Pons (tissue), 1 donor: ENCODE data around the gene GPSM3.
"Not testable (repeated sequence)": the region's sequence is repeated elsewhere in the genome, so short reads cannot be mapped to it uniquely, and the experiment has no call there.

Source experiments
- DNase-seq: peaks from one replicate; pipeline ENCODE4 v3.0.0-alpha.2; 2016; ENCODE audit warnings: low spot score

GPSM3 gene

DNA sequence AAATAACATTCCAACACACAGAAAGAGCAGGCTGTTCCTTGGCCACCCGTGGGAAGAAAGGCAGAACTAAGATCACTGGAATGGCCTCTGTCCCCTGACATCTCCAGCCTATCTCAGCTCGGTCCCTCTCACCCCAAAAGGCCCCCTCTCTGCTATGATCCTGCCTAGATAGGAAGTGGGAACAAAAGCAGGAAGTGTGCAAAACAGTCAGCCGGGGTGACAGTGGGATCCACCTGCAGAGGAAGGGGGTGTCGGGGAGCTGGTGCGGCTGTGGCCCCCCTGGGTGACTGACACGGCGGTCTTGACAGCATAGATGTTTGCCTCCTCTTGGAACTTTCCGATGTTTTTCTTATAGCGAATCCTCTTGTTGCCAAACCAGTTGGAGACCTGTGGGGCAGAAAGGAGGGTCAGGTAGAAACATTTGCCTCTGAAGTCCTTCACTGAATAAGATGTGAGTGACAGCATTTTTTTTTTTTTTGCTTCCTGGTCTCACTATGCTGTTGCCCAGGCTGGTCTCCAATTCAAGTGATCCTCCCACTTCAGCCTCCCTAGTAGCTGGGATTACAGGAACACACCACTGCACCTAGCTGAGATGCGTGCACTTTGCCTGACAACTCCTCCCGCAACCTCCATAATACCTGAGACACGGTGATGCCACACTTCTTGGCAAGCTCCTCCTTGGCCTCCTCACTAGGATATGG, 5.3 kb downstream of the GPSM3 start:
- no peak for DNase-seq

DNA sequence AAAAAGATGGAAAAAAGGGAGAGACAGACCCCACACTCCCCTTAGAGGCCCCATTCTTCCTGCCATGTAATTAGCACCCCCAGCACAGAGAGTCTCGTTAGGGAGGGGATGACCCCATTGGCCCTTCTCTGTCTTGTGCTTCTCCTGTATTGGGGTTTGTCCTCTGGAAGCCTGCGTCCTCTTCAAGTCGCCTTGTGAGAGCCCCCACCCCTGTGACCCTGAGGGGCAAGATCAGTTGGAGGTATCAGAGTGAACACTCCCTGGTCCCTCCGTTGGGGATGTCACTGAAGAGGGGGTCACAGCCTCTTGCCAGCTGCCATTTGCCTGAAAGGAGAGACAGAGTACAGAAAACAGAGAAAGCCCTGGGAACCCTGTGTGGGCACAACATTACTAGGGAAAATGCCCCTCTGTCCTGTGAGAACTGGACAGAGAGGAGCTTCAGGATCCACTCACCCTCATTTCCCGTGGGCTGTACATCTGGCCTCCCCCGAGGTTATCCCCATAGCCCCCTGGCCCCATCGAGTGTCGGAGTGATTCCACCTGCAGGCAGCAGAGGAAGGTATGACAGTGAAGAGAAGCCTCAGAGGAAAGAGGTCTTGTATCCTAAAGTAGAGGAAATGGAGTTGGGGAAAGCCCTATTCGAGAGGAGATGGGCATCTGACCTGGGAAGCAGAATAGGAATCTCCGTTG, 6.1 kb downstream of the GPSM3 start:
- not testable (repeated sequence) for DNase-seq

DNA sequence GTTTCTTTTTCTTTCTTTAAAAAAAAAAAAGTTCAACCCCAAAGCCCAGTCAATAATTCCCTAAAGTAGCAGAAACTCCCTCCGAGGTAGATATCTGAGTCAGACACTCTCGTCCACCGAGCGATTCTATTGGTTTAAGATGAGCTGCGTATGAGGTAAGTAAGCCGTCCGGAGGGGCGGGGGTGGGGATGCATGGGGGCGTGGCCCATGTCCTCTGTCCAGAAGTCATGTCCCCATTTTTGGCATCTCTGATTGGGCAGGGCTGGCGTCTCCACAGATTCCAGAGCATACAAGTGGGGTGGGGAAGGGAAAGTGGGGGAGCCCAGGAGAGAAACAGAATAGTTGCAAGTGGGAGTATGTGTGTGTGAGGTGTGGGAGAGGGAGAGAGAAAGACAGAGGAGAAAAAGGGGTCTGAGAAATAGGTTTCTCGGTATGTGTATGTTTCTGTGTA, 6.7 kb downstream of the GPSM3 start:
- DNase-seq = not testable (repeated sequence)

DNA sequence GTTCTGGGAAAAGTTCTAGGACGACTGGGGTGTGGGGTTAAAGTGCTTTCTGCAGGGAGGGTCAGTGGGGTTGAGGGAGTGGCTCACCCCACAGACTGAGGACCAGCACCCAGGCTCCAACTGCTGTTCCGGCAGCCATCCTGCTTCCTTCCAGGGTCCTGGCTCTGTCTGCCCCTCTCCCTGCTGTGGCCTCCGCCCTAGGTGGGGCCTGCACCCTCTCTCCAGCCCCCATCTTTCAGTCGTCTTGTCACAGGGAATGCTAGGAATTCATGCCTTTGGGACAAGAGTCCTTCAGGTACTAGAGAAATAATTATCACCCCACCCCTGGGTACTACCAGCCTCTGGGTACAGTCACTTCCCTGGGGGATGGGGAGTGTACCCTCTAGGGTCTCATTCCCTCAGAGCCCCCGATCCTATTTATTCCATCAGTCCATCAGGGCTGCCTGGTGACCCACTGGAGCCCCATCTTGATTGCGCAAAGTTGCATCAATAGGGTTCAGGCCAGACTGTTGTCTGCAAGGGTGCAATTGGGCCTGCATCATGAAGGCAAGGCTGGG, 8.3 kb downstream of the GPSM3 start, which contains the start of gene AGER:
AGER (minus strand) TSS at position 170 of the 557 bp plus-strand sequence; CDS start at position 139, 31 bp downstream.
- DNase-seq = no peak

DNA sequence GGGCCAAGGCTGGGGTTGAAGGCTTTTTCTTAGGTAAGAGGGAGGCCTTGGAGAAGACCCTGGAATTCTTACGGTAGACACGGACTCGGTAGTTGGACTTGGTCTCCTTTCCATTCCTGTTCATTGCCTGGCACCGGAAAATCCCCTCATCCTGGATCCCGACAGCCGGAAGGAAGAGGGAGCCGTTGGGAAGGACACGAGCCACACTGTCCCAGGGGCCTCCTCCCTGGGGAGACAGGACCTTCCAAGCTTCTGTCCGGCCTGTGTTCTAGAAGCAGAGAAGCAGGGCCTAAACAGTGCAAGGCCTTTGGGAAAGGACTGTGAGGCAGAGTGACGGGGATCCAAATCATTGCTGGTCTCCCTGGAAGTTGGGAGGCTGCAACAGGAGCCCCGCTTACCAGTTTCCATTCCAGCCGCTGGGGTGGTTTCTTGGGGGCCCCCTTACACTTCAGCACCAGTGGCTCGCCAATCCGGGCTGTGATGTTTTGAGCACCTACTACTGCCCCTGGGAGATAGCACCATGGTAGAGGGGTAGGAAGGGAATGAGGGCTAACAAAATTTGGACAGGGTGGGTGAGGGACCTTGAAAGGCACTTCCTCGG, 8.9 kb downstream of the GPSM3 start:
- no peak for DNase-seq

DNA sequence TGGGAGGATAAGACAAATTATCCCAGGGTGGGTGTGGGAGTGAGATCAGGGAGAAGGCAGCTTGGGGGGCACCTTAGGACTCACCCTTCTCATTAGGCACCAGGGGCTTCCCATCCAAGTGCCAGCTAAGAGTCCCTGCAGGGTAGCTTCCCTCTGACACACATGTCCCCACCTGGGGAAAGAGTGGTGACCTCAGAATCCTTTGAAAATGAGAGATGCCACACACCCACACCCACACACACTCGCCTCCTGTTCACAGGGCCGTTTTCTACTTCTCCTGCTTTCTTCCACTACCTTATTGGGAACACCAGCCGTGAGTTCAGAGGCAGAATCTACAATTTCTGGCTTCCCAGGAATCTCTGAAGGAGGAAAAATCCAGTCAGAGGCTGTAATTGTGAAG, 9.4 kb downstream of the GPSM3 start:
- no peak for DNase-seq

DNA sequence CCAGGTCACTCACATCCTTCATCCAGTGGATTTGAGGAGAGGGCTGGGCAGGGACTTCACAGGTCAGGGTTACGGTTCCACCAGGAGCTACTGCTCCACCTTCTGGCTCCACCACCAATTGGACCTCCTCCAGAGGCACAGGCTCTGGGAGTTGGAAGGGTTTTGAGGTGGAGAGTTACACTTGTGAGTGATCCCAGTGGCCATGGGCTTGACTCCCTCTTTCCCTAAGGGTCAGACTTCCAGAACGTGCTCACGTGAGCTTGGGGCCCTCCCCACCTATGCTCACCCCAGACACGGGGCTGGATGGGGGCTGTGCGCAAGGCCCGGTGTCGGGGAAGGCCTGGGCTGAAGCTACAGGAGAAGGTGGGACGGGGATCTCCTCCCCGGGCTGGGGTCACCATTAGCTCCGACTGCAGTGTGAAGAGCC, 9.9 kb downstream of the GPSM3 start:
- DNase-seq = no peak

DNA sequence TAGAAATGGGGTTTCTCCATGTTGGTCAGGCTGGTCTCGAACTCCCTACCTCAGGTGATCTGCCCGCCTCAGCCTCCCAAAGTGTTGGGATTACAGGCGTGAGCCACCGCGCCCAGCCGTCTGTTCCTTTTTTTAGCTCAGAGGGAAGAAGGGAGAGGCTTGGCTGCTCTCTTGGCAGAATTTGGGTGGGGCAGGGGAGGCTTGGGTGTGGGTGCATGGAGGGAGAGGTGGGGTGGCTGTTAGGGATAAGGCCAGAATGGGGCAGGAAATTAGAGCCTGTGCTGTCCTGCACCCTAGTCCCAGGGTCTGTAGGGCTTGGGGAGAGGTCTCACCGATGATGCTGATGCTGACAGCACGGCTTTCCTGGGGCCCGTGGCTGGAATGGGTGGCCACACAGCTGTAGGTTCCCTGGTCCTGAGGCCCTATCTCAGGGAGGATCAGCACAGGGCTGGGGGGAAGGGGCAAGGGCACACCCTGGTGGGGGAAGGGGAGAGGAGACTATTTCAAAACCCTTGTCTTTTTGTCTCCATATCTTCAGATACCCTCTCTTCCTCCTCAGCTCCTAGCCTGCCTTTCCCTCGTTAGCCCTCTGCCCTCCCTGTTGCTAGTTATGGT, 10.4 kb downstream of the GPSM3 start:
- no peak for DNase-seq

DNA sequence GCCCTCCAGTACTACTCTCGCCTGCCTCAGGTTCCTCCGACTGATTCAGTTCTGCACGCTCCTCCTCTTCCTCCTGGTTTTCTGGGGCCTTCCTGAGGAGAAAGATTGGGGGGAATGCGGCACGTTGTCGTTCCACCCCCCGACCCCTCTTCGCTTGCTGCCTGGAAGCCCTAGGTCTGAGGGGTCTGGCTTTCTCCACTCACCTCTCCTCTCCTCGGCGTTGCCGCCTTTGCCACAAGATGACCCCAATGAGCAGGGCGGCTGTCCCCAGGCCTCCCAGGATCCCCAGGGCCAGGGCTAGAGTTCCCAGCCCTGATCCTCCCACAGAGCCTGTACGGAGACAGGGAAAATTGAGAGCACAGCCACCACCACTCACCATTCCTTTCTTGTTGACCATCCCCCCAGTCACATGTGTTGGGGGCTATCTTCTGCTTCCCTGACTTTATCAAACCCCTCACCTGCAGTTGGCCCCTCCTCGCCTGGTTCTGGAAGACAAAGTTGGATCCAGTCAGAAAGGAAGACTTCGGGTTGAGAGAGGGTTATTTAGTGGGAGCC, 11.2 kb downstream of the GPSM3 start:
- DNase-seq = no peak

DNA sequence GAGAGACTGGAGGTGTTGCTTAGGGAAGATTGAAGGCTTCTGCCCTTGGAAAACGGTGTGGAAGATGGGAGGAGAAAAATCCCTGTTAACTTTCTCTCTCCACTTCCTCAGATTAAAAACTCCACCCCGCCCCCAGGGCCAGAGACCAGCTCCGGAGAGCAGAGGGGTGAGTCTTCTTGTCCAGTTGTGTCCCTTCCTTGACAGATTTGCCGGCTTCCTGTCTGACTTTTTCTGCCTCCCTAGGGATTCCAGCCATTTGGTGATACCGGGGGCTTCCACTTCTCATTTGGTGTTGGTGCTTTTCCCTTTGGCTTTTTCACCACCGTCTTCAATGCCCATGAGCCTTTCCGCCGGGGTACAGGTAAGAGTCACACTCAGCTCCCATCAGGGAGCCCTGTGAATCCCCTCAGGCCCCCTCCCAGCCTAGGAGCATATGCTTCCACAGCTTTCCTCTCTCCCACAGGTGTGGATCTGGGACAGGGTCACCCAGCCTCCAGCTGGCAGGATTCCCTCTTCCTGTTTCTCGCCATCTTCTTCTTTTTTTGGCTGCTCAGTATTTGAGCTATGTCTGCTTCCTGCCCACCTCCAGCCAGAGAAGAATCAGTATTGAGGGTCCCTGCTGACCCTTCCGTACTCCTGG, 12.6 kb downstream of the GPSM3 start:
- no peak for DNase-seq

DNA sequence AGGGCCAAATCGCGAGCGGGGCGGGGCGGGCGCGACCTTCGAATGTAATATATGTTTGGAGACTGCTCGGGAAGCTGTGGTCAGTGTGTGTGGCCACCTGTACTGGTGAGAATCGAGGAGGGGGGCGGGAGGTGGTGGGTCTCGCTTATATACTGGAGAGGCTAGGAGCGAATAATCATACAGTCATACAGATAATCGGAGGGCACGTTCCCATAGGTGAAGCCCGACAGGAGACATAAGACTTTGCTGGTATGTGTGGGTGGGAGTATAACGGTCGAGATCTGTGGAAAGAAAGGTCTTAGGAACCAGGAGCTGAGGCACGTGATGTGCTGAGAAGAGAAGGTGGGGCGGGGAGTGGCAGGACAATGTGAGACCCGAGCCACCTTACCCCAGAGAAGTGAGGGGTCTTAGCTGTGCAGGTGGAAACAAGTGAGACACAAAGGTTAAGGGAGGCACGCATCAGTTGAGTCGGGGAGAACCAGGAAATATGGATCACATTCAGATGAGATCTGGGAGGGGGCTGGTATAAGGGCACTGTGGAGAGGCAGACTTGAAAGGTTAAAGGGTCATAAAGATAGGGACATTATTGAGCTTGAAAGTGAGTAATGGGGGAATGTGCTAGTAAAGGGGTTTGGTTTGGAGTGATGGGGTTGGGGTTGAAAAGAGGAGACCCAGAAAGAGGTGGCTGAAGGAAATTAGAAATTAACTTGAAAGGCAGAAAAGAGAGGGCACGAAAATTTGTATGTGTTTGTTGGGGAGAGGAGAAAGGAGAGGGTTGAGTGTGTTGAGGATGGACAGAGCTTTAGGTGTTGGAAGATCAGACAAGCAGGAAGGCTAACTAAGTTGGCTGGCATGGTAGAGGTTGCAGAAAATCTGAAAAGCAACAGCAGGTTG, 13.6 kb downstream of the GPSM3 start:
- peak; percentile 48 for DNase-seq

DNA sequence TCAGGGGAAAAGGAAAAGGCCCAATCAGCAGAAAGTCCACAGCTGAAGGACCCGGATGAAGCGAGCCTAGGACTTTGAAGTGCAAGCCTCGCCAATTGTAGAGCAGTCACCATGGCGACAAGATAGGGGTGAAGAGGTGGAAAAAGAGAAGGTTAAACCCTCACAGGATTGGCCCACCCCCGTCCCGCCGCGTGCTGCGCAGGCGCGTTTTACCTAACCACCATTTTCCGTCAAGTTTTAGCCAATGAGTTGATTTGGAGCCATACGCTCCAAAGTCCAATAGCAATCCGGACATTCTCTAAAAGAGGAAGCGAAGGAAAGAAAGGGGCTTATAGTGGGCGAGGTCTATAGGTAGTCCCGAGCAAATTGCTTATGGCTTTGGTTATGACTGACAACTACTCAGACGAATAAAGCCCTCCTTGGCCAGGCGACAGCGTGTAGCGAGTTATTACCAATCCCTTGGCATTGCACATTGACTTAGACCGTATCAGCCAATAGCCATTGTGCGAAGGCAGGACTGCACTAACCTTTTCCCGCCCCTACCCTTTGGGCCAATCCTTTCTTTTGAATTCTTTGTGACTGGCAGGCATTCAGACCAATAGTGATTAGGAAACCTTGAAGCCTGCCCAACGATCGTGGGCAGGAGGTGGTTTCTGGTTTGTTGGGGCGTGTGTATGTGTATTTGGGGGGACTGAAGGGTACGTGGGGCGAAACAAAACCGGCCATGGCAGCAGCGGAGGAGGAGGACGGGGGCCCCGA, 14.5 kb downstream of the GPSM3 start, which contains the start of gene RNF5:
RNF5 (plus strand) TSS at position 618 of the 759 bp plus-strand sequence; CDS start at position 725, 107 bp downstream.
- peak; percentile 100 for DNase-seq

DNA sequence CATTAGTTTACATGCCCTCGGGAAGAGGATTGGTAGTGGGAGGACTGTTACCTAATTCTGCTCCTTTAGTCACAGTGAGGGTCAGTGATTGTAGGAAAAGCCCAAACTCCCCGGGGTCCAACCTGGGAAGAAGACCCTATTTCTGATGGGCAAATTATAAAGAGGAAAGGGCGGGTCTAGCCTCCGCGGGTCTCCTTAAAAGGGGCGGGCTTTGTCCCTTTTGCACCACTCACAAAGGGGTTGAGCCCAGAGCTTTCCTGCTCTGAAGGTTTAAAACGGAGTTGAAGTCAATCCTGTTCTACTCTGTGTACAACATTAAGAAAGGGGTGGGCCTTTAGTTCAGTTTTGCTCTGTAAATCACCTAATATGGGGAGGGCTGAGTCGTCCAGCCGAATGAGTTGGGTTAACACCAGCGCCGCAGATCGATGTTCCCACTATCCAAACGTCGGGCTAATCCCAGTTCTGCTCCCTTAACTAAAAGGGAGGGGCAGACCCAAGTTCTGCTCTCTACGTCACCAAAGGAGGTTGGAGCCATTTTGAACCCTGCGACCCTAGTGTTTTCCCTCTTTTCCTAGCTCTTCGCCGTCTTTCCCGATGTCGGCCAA, 15.2 kb downstream of the GPSM3 start:
- no peak for DNase-seq

DNA sequence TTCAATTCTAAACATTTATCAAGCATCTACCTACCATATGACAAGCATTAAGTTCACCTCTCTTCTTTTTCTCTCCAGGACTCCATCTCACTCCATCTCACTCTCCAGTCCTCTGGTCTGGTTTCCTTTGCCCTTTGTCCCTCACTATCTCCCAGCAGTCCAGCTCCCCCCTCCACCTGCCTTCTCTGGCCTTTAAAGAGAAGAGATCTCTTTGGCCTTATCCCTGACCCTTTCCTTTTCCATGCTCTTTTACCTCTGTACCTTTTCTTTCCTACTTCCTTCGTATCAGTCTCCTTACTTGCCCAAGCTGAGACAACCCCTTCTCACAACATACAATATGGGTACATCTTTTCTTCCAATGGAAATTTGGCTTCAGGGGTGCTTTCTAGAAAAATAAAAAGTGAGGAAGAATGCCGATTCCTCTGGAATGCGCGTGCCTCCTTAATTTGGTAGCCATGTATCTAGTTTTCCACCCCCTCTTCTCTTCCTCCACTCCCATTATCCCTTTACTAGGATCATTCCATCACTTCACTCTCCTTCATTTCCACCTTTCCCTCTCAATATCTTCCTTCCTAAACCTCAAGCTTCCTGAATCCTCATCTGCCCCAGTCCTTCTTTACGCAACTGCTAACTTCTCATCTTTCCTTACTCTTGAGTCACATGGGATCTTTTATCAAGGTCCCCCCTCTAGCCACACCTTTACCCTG, 15.8 kb downstream of the GPSM3 start:
- DNase-seq = peak; percentile 72

DNA sequence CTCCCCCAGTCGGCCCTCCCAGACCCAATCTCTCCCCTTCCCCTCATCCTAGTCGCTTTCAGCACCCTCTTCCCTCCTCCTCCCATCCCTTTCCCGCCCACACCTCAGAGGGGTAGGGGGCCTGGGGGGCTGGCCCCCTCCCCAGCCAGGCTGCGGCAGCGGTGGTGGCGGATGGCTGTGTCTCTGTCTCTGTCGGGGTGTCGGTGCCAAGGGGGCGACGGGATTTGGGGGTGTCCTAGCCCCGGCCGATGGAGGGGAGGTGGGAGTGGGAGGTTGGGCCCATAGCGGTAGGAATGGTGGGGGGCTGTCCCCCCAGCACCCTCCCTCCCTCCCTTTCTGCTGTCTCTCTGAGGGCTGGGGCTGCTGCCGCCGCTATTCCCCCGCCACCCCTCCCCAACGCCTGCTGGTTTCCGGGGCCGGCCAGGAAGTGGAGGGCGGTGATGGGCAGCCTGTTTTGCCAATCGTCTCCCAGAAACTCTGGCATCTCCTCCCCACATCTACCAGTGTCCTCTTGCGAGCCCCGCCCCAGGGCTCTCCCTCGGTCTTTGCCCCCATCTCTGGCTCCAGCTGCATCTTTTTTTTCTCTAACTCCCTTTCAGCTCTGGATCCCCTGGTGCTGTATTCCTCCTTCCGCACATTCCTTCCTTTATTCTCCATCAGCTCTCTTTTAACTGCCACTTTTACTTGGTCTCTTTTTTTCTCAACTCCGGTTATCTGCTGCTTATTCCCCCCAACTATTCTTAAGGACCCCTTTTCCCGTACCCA, 16.6 kb downstream of the GPSM3 start, which contains the start of gene AGPAT1:
AGPAT1 (minus strand) TSS at position 374 of the 765 bp plus-strand sequence. CDS start 4,588 bp downstream, outside the sequence.
- peak; percentile 98 for DNase-seq

DNA sequence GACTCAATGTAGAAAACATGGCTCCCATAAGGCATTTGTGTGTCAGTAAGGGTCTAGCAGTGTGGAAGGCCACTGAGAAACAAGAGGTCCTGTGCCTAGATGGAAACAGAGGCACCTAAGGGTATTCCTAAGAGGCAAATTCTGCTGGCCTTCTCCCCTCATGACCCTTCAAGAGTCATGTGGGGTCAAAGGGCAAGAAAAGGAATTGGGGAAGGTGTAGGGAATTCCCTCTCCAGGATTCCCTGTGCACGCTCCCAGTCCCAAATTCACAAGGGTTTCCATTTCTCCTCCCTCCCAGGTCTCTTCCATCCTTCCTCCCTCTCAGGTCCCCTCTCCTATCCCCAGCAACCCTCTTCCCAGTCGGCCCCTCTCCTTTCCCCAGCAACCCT, 17.1 kb downstream of the GPSM3 start:
- no peak for DNase-seq

DNA sequence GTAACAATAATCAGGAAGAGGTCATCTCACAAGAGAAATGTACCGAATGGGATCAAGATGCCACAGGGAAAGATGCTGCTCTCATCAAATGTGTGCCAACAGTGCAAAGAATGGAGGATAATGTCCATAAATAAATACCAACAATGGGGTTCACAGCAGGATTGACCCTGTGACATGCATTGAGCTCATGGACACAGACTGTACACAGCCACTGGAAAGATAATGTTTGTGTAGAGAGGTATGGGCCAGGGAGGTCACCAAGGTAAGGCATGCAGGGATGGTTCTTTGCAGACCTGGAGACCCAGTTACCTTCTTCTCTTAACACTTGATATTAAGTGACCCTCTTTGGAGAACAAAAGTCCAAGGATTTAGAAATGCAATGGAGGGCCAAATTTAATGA, 18.0 kb downstream of the GPSM3 start:
- no peak for DNase-seq
